Kasumi-1 (cell line): ENCODE measurements around the gene GTF2I.
"Not testable (repeated sequence)": the region's sequence is repeated elsewhere in the genome, so short reads cannot be mapped to it uniquely, and the experiment has no call there.

Experiments
- DNase-seq, 2 experiments: peaks; one replicate each; lab custom pipeline; 2025; lab: John Stamatoyannopoulos, UW

The GTF2I gene

DNA sequence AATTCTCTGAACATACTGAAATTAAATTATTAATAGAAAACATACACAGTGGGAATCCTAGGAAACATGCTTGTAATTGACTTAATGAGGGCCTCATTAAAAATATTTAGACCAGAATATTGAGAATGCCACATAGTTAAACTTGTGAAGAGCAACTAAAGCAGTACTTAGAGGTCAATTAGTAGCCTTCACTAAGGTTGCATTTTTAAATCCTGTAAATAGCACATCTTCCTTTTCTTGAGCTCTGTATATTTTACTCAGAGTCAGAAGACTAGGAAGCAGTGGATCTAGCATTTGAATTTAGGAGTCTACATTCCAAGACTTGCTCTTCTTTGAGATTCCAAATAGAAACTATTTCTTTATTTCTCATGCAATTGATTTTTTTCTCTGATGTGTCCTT lies 56.0 kb downstream of the GTF2I start:
- DNase-seq = no peak

GRCh38 chr7:74717889-74718288 lies 60.4 kb downstream of the GTF2I start:
- DNase-seq = no peak

- DNase-seq = no peak
These were observed 60.8 kb downstream of the GTF2I start for GRCh38 chr7:74718336-74718735.

GRCh38 chr7:74722153-74722552 lies 64.6 kb downstream of the GTF2I start:
- DNase-seq = no peak

DNA sequence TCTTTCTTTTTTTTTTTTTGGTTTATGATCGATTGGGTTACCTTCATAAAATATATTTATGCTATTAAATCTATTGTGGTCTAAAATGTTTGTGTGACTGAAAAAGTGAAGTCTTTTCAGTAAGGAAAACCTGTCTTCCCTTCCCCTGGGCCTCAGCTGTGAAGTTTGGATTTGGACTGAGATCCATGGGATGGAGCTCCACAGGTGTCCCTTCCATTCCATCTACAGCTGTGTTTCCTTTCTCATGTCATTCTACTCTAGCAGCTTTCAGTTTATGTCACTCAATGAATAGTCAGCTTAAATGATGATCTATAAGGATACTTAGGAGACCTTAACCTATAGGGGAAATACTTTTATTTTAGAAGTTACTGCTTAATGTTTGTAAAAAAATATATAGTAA lies 68.3 kb downstream of the GTF2I start:
- DNase-seq = no peak

- no peak for DNase-seq
These were observed 69.0 kb downstream of the GTF2I start for GRCh38 chr7:74726309-74727101.

DNA sequence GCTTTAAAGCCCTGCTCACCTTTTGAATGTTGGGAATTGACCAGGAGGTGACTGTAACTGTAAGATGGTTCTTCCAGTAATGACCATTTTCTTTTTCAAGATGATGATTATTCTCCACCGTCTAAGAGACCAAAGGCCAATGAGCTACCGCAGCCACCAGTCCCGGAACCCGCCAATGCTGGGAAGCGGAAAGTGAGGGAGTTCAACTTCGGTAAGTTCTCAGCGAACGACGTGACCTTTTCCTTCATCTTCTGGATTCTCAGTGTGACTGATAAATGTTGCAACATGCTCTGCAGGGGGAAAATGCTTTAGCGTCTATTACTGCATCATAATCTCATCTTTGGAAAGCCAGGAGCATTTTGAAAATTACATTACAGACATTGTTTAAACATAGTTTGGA lies 71.2 kb downstream of the GTF2I start:
- DNase-seq = not testable (repeated sequence)

GRCh38 chr7:74730186-74730585 lies 72.7 kb downstream of the GTF2I start:
- DNase-seq = not testable (repeated sequence)

DNA sequence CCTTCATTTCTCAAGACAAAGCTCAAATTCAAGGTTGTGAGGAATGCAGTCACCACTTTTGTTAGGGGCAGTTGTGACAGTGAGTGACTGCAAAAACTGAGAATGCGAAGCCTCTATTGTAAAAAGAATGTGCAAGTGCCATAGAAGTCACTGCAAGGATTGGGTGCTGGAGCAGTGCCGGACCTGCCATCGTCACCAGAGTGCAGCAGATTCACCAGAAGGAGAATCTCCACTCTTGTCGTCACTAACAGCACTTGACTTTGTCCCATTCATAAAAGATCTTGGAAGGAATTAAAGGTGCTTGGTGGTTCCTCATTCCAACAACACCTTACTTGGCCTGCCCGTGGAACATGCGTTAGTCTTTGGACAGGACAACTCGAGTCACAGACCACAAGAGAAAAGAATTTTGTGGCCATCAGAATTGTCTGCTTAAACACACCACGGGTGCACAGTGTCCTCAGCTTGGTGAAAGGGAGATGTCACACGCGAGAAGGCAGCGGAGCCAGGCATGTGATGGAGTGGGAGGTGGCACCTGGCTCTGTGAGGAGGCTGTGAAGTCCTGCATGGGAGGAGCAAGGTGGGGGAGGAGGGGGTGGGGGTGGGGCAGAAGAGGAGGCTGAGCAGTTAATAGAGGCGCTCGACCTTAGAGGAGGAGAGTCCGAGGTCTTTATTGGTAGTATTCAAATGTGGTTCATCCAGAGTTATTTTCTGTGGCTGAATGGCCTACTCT lies 82.6 kb downstream of the GTF2I start:
- DNase-seq = not testable (repeated sequence)

GRCh38 chr7:74743936-74744557 lies 86.5 kb downstream of the GTF2I start:
- DNase-seq = not testable (repeated sequence)

- not testable (repeated sequence) for DNase-seq
These were observed 96.5 kb downstream of the GTF2I start for GRCh38 chr7:74753921-74754482.

GRCh38 chr7:74756673-74757072 lies 99.2 kb downstream of the GTF2I start:
- not testable (repeated sequence) for DNase-seq

GRCh38 chr7:74758268-74758667 lies 100.8 kb downstream of the GTF2I start:
- DNase-seq = not testable (repeated sequence)

- DNase-seq = not testable (repeated sequence)
These were observed 101.5 kb downstream of the GTF2I start for GRCh38 chr7:74758982-74759381.

DNA sequence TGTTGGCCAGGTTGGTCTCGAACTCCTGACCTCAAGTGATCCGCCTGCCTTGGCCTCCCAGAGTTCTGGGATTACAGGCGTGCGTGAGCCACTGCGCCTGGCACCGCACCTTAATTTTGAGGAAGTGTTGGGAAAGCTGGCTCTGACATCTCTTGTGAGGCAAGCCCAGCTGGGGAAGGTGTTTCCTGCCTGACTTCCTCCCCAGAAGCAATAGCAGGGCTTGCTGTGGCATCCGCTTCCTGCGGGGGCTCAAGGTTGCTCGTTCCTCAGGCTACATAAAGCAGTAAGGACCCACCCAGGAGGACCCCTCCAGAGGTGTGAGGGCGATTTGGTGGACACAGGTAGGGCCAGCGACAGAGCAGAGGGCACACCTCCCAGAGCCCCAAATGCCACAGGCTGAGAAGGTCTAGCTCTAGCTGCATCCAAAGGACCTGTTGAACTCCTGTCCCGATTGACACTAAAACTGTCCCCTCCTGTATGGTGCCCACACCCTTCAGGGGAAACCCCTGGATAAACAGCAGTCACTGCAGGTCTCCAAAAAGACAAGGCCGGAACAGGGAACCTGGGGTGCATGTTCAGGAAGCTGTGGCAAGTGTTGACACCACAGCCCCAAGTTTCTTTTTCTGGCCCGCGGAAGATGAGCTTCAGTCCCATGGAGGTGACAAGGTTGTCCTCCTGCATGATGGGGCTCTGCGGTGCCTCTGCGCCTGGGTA lies 107.8 kb downstream of the GTF2I start:
- not testable (repeated sequence) for DNase-seq

GRCh38 chr7:74766509-74766908 lies 109.0 kb downstream of the GTF2I start:
- DNase-seq = not testable (repeated sequence)

GRCh38 chr7:74766991-74767390 lies 109.5 kb downstream of the GTF2I start:
- not testable (repeated sequence) for DNase-seq

DNA sequence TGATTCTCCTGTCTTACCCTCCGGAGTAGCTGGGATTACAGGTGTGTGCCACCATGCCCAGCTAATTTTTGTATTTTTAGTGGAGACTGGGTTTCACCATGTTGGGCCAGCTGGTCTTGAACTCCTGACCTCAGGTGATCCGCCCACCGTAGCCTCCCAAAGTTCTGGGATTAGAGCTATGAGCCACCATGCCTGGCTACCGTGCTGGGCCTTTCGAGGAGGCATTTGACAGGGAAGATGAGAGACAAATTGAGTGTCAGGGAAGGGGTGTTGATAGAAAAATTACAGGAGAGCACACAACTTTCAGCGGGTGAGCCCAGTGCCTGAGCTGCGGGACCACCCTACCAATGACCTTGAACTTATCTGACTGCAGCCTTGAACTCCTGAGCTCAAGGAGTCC lies 112.5 kb downstream of the GTF2I start:
- not testable (repeated sequence) for DNase-seq

- not testable (repeated sequence) for DNase-seq
These were observed 114.6 kb downstream of the GTF2I start for GRCh38 chr7:74772093-74772492.

GRCh38 chr7:74773760-74774750 lies 116.5 kb downstream of the GTF2I start, which contains the start of gene NCF1:
Gene NCF1 (plus strand): TSS chr7:74774011. CDS start chr7:74774032, 21 bp downstream.
- not testable (repeated sequence) for DNase-seq
